GM12878 (cell line): ENCODE measurements around the gene LAMP1. TPM values are rescaled to one million over a fixed set of nuclear protein-coding genes. Genes with fewer than 3 reads are reported as not detected.

Experiments
- ATAC-seq: fragments of 200-7000 bp; cut with Tn5 transposase; 3 replicates; pipeline ENCODE4 v1.9.1; 2020; ENCODE audit warnings: mild to moderate bottlenecking, moderate library complexity
- BruUV-seq: library from RNA; stranded (reverse); fragments of 400-500 nt; replicated peaks from 2 replicates; lab custom pipeline; 2021; lab: Mats Ljungman, UMichigan
- CTCF ChIA-PET: fragments of 300-600 bp; sonication (Branson Sonifier 250); formaldehyde crosslinking; extraction: SDS; loops from one replicate; lab custom pipeline; 2021; ENCODE audit warnings: inconsistent platforms; lab: Yijun Ruan, JAX
- POLR2A ChIA-PET: fragments of 350-600 bp; formaldehyde crosslinking; extraction: SDS; loops from one replicate; lab custom pipeline; 2021; ENCODE audit warnings: inconsistent platforms; lab: Charles Lee
- RAD21 ChIA-PET: fragments of 300-600 bp; sonication (Branson Sonifier 250); formaldehyde crosslinking; loops from one replicate; lab custom pipeline; 2023; ENCODE audit warnings: antibody characterized with exemption; ENCODE audit not compliant: unreplicated experiment; lab: Charles Lee
- SMC1A ChIA-PET: fragments of 300-600 bp; sonication (Branson Sonifier 250); formaldehyde crosslinking; loops from one replicate; lab custom pipeline; 2023; ENCODE audit not compliant: unreplicated experiment, uncharacterized antibody; lab: Charles Lee
- DNase-seq: peaks from one replicate; pipeline ENCODE4 v3.0.0-alpha.2; 2011; ENCODE audit warnings: low read depth, low spot score
- FAIRE-seq: peaks from 3 replicates; lab custom pipeline; 2011; peaks lifted over from hg19 to GRCh38; lab: Jason Lieb, UNC
- H2AFZ ChIP-seq: 2 replicates; pipeline ENCODE4 v1.6.0; 2011; ENCODE audit warnings: low read depth, low read length, control low read depth; ENCODE audit not compliant: control insufficient read depth
- H3K27ac ChIP-seq: 2 replicates; pipeline ENCODE4 v1.5.1; 2011; ENCODE audit warnings: control low read depth; ENCODE audit not compliant: control insufficient read depth, insufficient read depth
- H3K27me3 ChIP-seq, 2 experiments: replicated peaks in 1 of 2; 2 replicates each; pipeline versions ENCODE4 v1.6.0 to v1.6.1; 2011; ENCODE audit warnings: low read length in 1 of 2; ENCODE audit not compliant: control insufficient read depth in 2 of 2, insufficient read depth in 2 of 2
- H3K36me3 ChIP-seq, 2 experiments: 2 replicates each; pipeline ENCODE4 v1.5.1; 2011; ENCODE audit warnings: low read length in 1 of 2; ENCODE audit not compliant: control insufficient read depth in 2 of 2, insufficient read depth in 2 of 2
- H3K4me1 ChIP-seq: 2 replicates; pipeline ENCODE4 v1.6.1; 2011; ENCODE audit warnings: mild to moderate bottlenecking, low read length, moderate library complexity, mixed read lengths; ENCODE audit not compliant: control insufficient read depth, insufficient read depth
- H3K4me2 ChIP-seq: 2 replicates; pipeline ENCODE4 v1.6.0; 2011; ENCODE audit warnings: control low read depth; ENCODE audit not compliant: control insufficient read depth, insufficient read depth
- H3K4me3 ChIP-seq: fragments of 200-600 bp; sonication (generic); 2 replicates; pipeline ENCODE4 v1.5.1; 2016
- H3K79me2 ChIP-seq: 2 replicates; pipeline ENCODE4 v1.6.0; 2011; ENCODE audit warnings: low read length; ENCODE audit not compliant: control insufficient read depth, insufficient read depth
- H3K9ac ChIP-seq: 2 replicates; pipeline ENCODE4 v1.8.0; 2011; ENCODE audit warnings: low read length, control low read depth, mixed read lengths; ENCODE audit not compliant: control insufficient read depth, insufficient read depth
- H3K9me3 ChIP-seq: replicated peaks from 3 replicates; pipeline ENCODE4 v1.5.1; 2011; ENCODE audit warnings: mild to moderate bottlenecking, low read length; ENCODE audit not compliant: control insufficient read depth, insufficient read depth
- H4K20me1 ChIP-seq: 2 replicates; pipeline ENCODE4 v1.6.0; 2011; ENCODE audit not compliant: control insufficient read depth, insufficient read depth
- CHD4 ChIP-seq: fragments of 200-600 bp; sonication (generic); IDR thresholded peaks from 2 replicates; pipeline ENCODE4 v1.6.1; 2016; ENCODE audit warnings: mild to moderate bottlenecking
- E4F1 ChIP-seq: fragments of 450-650 bp; IDR thresholded peaks from 2 replicates; pipeline ENCODE4 v1.6.1; 2018; ENCODE audit warnings: borderline replicate concordance, mild to moderate bottlenecking; ENCODE audit not compliant: partially characterized antibody
- HSF1 ChIP-seq: fragments of 150-350 bp; IDR thresholded peaks from 2 replicates; pipeline ENCODE4 v1.6.1; 2014; ENCODE audit warnings: mild to moderate bottlenecking, low read depth, low read length
- IKZF1 ChIP-seq: fragments of 450-650 bp; conservative IDR thresholded peaks from 2 replicates; pipeline ENCODE4 v1.6.1; 2017; ENCODE audit warnings: antibody characterized with exemption, mild to moderate bottlenecking
- IRF5 ChIP-seq: fragments of 450-650 bp; IDR thresholded peaks from 2 replicates; pipeline ENCODE4 v1.6.1; 2017; ENCODE audit warnings: borderline replicate concordance
- LARP7 ChIP-seq: fragments of 450-650 bp; IDR thresholded peaks from 2 replicates; pipeline ENCODE4 v1.6.1; 2017; ENCODE audit warnings: mild to moderate bottlenecking
- SMAD5 ChIP-seq: IDR thresholded peaks from 2 replicates; pipeline ENCODE4 v1.6.1; 2016; ENCODE audit warnings: antibody characterized with exemption, low read depth
- SUZ12 ChIP-seq: fragments of 200-600 bp; sonication (generic); IDR thresholded peaks from one replicate; pipeline ENCODE4 v1.6.1; 2018; ENCODE audit warnings: antibody characterized with exemption, mild to moderate bottlenecking; ENCODE audit not compliant: unreplicated experiment
- ZBED1 ChIP-seq: IDR thresholded peaks from 2 replicates; pipeline ENCODE4 v1.6.1; 2016; ENCODE audit warnings: borderline replicate concordance
- ZNF274 ChIP-seq: IDR thresholded peaks from one replicate; pipeline ENCODE4 v1.8.0; 2011; ENCODE audit not compliant: insufficient read length, insufficient read depth
- ZSCAN29 ChIP-seq: fragments of 450-650 bp; IDR thresholded peaks from 2 replicates; pipeline ENCODE4 v1.6.1; 2017; ENCODE audit warnings: mild to moderate bottlenecking, moderate library complexity
- WGBS: methylation state at CpG from one replicate; pipeline ENCODE4 v1.1.6; 2016; ENCODE audit warnings: low lambda C conversion rate; ENCODE audit not compliant: insufficient replicate concordance, insufficient coverage; ENCODE audit errors: missing lambda C conversion rate; 5-methylcytosine and 5-hydroxymethylcytosine counted together
- in situ Hi-C: fragments of 300-500 bp; cut with MboI; formaldehyde crosslinking; loops from 9 replicates; pipeline ENCODE4 v1.14.3; 2018; ENCODE audit warnings: mixed read lengths
- intact Hi-C: fragments of 100-400 bp; cut with micrococcal nuclease; formaldehyde crosslinking; loops from one replicate; pipeline ENCODE4 v1.14.2; 2022; ENCODE audit not compliant: unreplicated experiment
- polyA plus RNA-seq, 11 experiments: library from polyadenylated mRNA; depleted of rRNA in 4 of 11; unstranded in 6 of 11; stranded (reverse) in 5 of 11; fragments of >200 nt; fragmentation: Nextera tagmentation in 4 of 11; fragmentation: Illumina TruSeq in 1 of 11; extraction: Ambion mirVana in 4 of 11; extraction: Trizol in 1 of 11; gene quantifications; 1 replicate in 1 of 11; 2 replicates in 10 of 11; pipeline versions ENCODE4 v1.2.1 to v1.2.3, GENCODE V29; 2011 to 2016; ENCODE audit warnings: inconsistent platforms in 2 of 11, missing spikeins in 2 of 11, low read depth in 1 of 11
- total RNA-seq, 4 experiments: library from RNA; depleted of rRNA in 3 of 4; stranded (reverse); fragments of >200 nt in 3 of 4; fragmentation: Illumina TruSeq in 1 of 4; extraction: Trizol in 1 of 4; gene quantifications; 2 replicates each; pipeline versions ENCODE4 v1.2.1 to v1.2.3, GENCODE V29; 2013 to 2021

LAMP1 gene
- total and polyA plus RNA-seq, 10 of the 15 experiments (the other 5 are each of a cell fraction or from before 2014, with no cell fraction given), result 2.5 to 83.0 (median 32.7) TPM

- H3K27ac ChIP-seq, result no peak overlapping the region
- WGBS, result 54% methylated on average over 32 of the region's 32 CpGs
- no peaks in the 10 kb centered on the region for H3K27me3 ChIP-seq
- no peak overlapping the region for H3K9ac ChIP-seq
- POLR2A ChIA-PET, result no interaction called here
- no peak overlapping the region for H3K4me3 ChIP-seq
- RAD21 ChIA-PET, result no interaction called here
- in situ Hi-C loops, result no loop called here
- no TSS peak for BruUV-seq
- no peaks in the 10 kb centered on the region for H4K20me1 ChIP-seq
- CTCF ChIA-PET, result no interaction called here
- no peaks in the 10 kb centered on the region for H3K4me1 ChIP-seq
- no peak for ATAC-seq
- no peaks in the 10 kb centered on the region; the same call in 2 of the 3 replicates for H3K9me3 ChIP-seq
- no peaks in the 10 kb centered on the region for H3K79me2 ChIP-seq
- no peak for TF ChIP-seq LARP7
- TF ChIP-seq SUZ12, result no peak
- no peak for TF ChIP-seq IKZF1
- TF ChIP-seq ZSCAN29, result no peak
- TF ChIP-seq IRF5, result no peak
- no peak for TF ChIP-seq HSF1
- no peak for TF ChIP-seq SMAD5
- TF ChIP-seq CHD4, result no peak
- no peak for TF ChIP-seq E4F1
- no peak for TF ChIP-seq ZNF274
- no peak for TF ChIP-seq ZBED1
- TF ChIP-seq, all 136 proteins: peak for 0
- Histone ChIP-seq H3K36me3 (no peaks in the 10 kb centered on the region), H2AFZ (no peak overlapping the region), H3K4me2 (no peak overlapping the region)
- intact Hi-C loops, result no loop called here
- FAIRE-seq (no peak), DNase-seq (no peak)
- SMC1A ChIA-PET, result no interaction called here
Measured at GRCh38 chr13:113350065-113350937, 53.3 kb downstream of the LAMP1 start.
